Glomerular visceral epithelial cell (primary cell): ENCODE measurements around the gene TUBB3.
"Not testable (repeated sequence)": the region's sequence is repeated elsewhere in the genome, so short reads cannot be mapped to it uniquely, and the experiment has no call there.

Source experiments
- DNase-seq: peaks from one replicate; pipeline ENCODE4 v3.0.0-alpha.2; 2016; ENCODE audit errors: extremely low spot score

The TUBB3 gene

GRCh38 chr16:89922884-89923639, at the start of gene TUBB3:
Gene TUBB3 (plus strand): TSS chr16:89923342. CDS start chr16:89923402, 60 bp downstream.
- DNase-seq = peak; percentile 88

GRCh38 chr16:89873972-89874689, 49.0 kb upstream of the TUBB3 start:
- peak; percentile 95 for DNase-seq

- not testable (repeated sequence) for DNase-seq
Observed at GRCh38 chr16:89879123-89879522, 44.0 kb upstream of the TUBB3 start.

- no peak for DNase-seq
Observed at GRCh38 chr16:89880477-89881367, 42.4 kb upstream of the TUBB3 start.

- DNase-seq = no peak
Observed at GRCh38 chr16:89881368-89881730, 41.8 kb upstream of the TUBB3 start.

- DNase-seq = no peak
Observed at GRCh38 chr16:89883346-89884040, 39.6 kb upstream of the TUBB3 start.

GRCh38 chr16:89884041-89884421, 39.1 kb upstream of the TUBB3 start:
- no peak for DNase-seq

- no peak for DNase-seq
Observed at GRCh38 chr16:89887243-89887642, 35.9 kb upstream of the TUBB3 start.

- DNase-seq = no peak
Observed at GRCh38 chr16:89890200-89890599, 32.9 kb upstream of the TUBB3 start.

GRCh38 chr16:89890886-89891657, 32.1 kb upstream of the TUBB3 start:
- DNase-seq = no peak

GRCh38 chr16:89892055-89892630, 31.0 kb upstream of the TUBB3 start:
- no peak for DNase-seq

- no peak for DNase-seq
Observed at GRCh38 chr16:89892635-89893034, 30.5 kb upstream of the TUBB3 start.

GRCh38 chr16:89893642-89894548, 29.2 kb upstream of the TUBB3 start:
- no peak for DNase-seq

GRCh38 chr16:89895482-89896250, 27.5 kb upstream of the TUBB3 start:
- DNase-seq = no peak

- no peak for DNase-seq
Observed at GRCh38 chr16:89897204-89897603, 25.9 kb upstream of the TUBB3 start.

GRCh38 chr16:89898201-89898967, 24.8 kb upstream of the TUBB3 start:
- DNase-seq = no peak

- DNase-seq = no peak
Observed at GRCh38 chr16:89899879-89900481, 23.2 kb upstream of the TUBB3 start.

GRCh38 chr16:89900885-89901284, 22.3 kb upstream of the TUBB3 start:
- DNase-seq = no peak
